Limb (tissue), 2 donors: Measurements from ENCODE around the gene HTATIP2.
A peak's percentile ranks its signal among the peaks of the same experiment; 100 is the strongest.
"Not testable (repeated sequence)": the region's sequence is repeated elsewhere in the genome, so short reads cannot be mapped to it uniquely, and the experiment has no call there.

Experiments
- DNase-seq, 2 donors: peaks; one replicate each; pipeline ENCODE4 v3.0.0-alpha.2; 2016; ENCODE audit errors: extremely low spot score in 2 of 2

The HTATIP2 gene

GRCh38 chr11:20369826-20370225 is 6.3 kb downstream of the HTATIP2 start:
- DNase-seq, result no peak

GRCh38 chr11:20372081-20372626 is 8.6 kb downstream of the HTATIP2 start:
- no peak for DNase-seq

GRCh38 chr11:20373147-20373546 is 9.6 kb downstream of the HTATIP2 start:
- no peak for DNase-seq

GRCh38 chr11:20373568-20374209 is 10.2 kb downstream of the HTATIP2 start:
- no peak for DNase-seq

GRCh38 chr11:20374741-20375300 is 11.3 kb downstream of the HTATIP2 start:
- DNase-seq, result no peak

GRCh38 chr11:20376162-20376730 is 12.7 kb downstream of the HTATIP2 start:
- DNase-seq, result no peak

- DNase-seq, result not testable (repeated sequence)
These were observed 22.5 kb downstream of the HTATIP2 start for GRCh38 chr11:20385996-20386395.

- DNase-seq, result peak; percentile 95 to 98
These were observed 24.0 kb downstream of the HTATIP2 start, which contains the start of gene PRMT3 for GRCh38 chr11:20387261-20388095. Gene PRMT3 (plus strand): TSS chr11:20387716. CDS start chr11:20387747, 31 bp downstream.

GRCh38 chr11:20388096-20389055 is 24.9 kb downstream of the HTATIP2 start:
- no peak for DNase-seq

- DNase-seq, result no peak
These were observed 33.8 kb downstream of the HTATIP2 start for GRCh38 chr11:20397281-20397680.

- no peak for DNase-seq
These were observed 36.0 kb downstream of the HTATIP2 start for GRCh38 chr11:20399498-20399897.

GRCh38 chr11:20403059-20403458 is 39.5 kb downstream of the HTATIP2 start:
- no peak for DNase-seq

- no peak for DNase-seq
These were observed 43.0 kb downstream of the HTATIP2 start for GRCh38 chr11:20406484-20406883.

GRCh38 chr11:20407344-20407743 is 43.8 kb downstream of the HTATIP2 start:
- no peak for DNase-seq

- no peak for DNase-seq
These were observed 51.9 kb downstream of the HTATIP2 start for GRCh38 chr11:20415432-20415831.

- no peak for DNase-seq
These were observed 54.3 kb downstream of the HTATIP2 start for GRCh38 chr11:20417771-20418170.

- DNase-seq, result no peak
These were observed 58.4 kb downstream of the HTATIP2 start for GRCh38 chr11:20421946-20422345.

- no peak for DNase-seq
These were observed 65.7 kb downstream of the HTATIP2 start for GRCh38 chr11:20429216-20429615.
